Measurements from ENCODE around the gene RHOF. TPM values are rescaled to one million over a fixed set of nuclear protein-coding genes. Genes with fewer than 3 reads are reported as not detected.
A peak's percentile ranks its signal among the peaks of the same experiment; 100 is the strongest.
"Not testable (repeated sequence)": the region's sequence is repeated elsewhere in the genome, so short reads cannot be mapped to it uniquely, and the experiment has no call there.

Gene RHOF
- total RNA-seq, 1 donor from 2014 or later, result 47.3 TPM

DNA sequence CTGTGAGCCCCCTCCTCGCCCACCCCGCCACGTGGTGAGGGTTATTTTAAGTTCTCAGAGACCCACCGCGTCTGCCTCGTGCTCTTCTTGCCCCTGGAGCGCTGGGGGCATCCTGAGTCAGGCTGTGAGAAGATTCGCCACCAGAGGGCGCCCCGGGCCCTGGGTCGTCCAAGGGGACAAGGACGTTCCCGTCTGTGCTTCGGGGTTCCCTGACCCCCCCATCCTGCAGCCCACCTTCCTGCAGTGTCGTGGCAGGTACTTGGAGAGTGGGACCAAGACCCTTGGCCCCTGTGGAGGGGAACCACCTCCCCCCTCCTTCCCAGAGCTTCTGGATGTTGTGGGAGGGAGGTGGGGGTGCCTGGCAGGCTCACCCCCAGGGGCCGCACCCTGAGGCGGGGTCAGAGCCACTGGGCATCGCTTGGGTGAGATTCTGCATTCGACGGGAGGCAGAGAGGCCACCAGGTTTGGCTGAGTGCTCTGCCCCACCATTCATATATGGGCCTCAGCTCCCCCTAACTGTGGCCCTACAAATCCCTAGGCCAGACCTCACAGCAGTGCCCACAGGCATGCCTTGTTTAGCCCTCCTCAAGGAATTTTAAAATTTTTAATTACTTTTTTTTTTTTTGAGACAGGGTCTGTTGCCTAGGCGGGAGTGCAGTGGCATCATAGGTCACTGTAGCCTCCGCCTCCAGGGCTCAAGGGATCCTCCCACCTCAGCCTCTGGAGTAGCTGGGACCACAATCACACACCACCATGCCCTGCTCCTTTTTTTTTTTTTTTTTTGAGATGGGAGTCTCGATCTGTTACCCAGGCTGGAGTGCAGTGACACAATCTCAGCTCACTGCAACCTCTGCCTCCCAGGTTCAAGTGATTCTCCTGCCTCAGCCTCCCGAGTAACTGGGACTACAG is 17.0 kb downstream of the RHOF start:
- no peak for DNase-seq (ENCODE audit: low read depth)

- DNase-seq (ENCODE audit: low read depth), result no peak
Measured at GRCh38 chr12:121775501-121775900, 18.0 kb downstream of the RHOF start.

GRCh38 chr12:121774968-121775474 is 18.5 kb downstream of the RHOF start:
- peak; percentile 74 for DNase-seq (ENCODE audit: low read depth)

DNA sequence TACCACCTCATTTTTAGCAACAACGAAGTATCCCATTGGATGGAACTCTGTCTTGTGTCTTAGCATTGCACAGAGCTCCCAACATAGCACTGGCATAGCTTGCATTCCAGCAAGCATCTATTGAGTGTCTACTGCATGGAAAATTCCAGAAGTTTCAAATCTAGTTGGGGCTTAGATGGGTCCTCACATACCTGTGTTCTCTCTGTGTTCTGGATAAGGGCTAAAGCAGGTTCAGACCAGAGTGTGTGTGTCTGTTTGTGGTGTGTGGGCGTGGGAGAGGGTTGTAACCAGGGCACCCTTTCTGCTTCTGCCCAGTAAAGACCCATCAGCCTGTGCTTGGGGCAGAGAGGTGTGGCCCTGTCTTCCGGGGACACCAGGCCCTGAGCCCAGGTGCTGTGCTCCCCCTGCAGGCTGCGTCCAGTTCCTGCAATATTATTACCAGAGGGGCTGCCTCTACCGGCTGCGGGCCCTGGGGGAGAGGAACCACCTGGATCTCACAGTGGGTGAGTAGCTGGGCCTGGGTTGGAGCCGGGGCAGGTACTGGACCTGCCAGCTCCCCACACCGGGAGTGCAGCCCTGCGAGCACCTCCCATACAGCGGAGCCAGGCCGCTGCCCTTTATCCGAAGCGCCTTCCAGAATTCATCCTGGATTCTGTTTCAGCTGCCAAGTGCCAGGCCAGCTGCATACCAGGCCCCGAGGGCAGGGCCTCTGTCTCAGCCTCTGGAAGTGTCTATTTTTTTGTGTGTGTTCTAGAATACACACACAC is 20.3 kb downstream of the RHOF start:
- peak; percentile 76 for DNase-seq (ENCODE audit: low read depth)

- no peak for DNase-seq (ENCODE audit: low read depth)
Measured at GRCh38 chr12:121770813-121771625, 22.5 kb downstream of the RHOF start.

DNA sequence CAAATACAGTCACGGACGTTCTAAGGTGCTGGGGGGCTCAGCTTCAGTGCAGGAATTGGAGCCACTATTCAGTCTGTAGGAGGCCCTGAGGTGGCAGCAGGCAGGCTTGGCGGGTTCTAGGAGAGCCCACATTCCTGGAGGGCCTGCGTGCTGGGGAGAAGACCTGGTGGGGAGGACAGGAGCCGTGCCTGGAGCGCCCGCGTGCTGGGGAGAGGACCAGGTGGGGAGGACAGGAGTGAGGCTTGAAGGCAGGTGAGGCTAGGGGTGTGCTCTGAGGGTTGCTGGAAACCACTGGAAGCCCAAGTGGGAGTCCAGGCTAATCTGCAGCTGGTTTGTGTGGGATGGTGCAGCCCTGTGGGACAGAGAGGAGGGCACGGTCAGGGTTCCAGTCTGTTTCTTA is 23.1 kb downstream of the RHOF start:
- no peak for DNase-seq (ENCODE audit: low read depth)

DNA sequence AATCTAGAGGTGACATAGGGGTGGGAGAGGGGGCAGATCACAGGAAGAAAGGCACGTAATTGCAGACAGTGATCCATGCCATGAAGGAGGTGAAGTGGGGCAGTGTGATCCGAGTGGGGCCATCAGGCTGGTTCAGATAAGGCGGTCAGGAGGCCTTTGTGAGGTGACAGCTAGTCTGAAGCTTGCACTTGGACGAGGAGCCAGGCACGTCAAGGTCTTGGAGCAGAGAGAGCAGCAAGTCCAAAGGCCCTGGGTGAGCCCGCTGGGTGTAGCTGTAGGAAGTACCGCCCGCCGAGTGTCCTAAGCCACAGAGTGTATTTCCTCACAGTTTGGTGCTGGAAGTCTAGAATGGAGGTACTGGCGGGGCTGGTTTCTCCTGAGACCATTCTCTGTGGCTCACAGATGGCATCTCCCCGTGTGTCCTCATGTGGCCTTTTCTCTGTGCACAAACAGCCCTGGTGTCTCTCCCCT is 23.6 kb downstream of the RHOF start:
- no peak for DNase-seq (ENCODE audit: low read depth)

DNA sequence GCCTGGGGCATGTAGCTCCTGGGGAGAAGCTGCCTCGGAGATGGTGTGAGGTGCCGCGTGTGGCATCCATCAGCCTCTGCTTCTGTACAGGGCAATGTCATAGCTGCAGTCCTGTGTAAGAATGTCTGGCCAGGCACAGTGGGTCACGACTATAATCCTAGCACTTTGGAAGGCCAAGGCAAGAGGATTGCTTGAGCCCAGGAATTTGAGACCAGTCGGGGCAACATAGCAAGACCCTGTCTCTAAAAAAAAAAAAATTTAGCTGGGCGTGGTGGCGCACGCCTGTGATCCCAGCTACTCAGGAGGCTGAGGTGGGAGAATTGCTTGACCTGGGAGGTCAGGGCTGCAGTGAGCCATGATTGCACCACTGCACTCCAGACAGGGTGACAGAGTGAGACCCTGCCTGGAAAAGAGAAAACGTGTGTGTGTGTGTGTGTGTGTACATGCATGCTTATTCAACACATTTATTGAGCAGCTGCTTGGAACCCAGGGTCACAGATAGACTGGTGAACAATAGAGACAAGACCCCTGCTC is 24.1 kb downstream of the RHOF start:
- no peak for DNase-seq (ENCODE audit: low read depth)

- DNase-seq (ENCODE audit: low read depth), result peak; percentile 40
Measured at GRCh38 chr12:121767525-121768016, 25.9 kb downstream of the RHOF start.

DNA sequence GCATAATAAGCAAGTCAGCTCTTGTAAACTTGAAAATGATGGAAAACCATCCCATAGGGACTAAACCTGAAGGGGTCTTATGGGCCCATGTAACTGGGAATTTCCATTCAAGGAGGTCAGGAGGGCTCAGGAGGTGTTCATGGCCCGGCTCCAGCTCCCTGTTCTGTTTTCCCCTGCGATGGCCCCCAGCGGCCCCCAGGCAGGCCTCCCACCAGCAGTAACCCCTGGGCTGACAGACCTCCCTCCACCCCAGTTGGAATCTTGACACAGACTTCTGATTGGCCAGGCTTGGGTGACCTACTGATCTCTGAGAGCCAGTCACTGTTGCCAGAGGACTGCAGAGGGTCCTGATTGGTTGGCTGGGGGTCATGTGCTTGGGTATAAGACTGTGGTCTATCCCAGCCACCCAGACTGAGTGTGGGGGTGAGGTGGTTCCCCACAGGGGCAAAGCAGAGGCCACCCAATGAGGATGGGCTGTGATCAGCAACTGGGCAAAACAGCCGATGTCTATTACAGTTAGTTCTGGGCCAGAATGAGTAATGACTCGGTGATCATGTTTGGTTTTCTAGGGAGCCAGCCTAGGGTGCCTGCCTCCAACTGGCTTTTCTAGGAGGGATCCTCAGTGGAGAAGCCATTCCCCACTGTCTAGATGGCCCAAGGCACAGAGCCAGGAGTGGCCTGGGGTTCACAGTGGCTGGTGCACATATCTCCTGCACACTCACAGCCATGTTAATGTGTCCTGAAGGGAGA is 27.0 kb downstream of the RHOF start:
- DNase-seq (ENCODE audit: low read depth), result no peak

DNA sequence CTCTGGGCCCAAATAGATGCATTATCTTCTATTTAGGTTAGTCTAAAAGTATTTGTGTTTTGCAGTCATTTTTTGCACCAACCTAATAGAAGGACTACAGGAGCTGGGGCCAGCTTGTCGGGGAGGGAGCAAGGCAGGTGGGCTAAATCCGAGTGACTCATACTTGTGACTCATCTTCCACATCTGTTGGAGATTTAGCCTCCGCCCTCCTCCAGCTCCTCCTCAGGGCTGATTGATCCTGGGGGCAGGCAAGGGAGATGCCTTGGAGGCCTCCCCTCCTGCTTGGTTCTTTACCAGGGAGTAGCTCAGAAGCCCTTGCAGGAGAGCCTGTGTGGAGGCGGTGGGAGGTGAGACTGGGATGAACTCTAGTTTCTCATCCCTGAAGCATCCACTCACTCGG is 27.9 kb downstream of the RHOF start:
- peak; percentile 76 for DNase-seq (ENCODE audit: low read depth)

GRCh38 chr12:121764808-121765207 is 28.7 kb downstream of the RHOF start:
- DNase-seq (ENCODE audit: low read depth), result no peak

DNA sequence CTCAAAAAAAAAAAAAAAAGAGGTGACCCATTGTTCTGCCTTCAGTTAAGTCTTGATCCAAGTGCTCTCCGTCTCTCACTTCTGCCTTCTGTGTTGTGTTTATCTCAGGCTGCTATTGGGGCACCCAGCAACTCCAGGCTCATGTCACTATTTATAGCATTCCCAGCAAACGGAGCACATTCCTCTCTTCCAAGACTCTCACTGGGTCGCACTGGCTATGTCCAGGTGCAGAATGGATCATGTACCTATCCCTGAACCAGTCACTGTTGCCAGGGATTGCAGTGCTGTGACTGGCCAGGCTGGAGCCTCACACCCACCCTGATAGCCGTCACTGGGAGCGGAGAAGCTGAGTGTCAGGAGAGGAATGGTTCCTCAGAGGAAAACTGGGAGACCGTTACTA is 31.2 kb downstream of the RHOF start:
- DNase-seq (ENCODE audit: low read depth), result no peak

- not testable (repeated sequence) for DNase-seq (ENCODE audit: low read depth)
Measured at GRCh38 chr12:121758536-121758935, 35.0 kb downstream of the RHOF start.

DNA sequence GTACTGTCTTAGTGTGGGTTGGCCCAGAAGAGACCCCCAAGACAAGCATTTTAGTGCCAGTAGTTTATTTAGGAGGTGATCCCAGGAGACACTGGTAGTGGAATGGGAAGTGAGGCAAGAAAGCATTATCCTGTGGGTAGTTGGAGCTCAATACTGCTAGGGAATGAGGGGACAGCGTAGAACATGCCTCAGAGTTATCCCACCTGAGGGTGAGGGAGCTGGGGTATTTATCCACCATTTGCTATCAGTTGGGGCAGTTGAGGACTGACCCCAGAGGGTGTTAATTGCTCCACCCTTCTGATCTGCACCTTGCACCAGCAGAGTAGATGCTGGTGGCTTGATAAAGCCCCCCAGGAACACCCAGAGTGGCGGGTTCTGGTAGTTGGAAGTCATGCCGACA is 37.9 kb downstream of the RHOF start:
- no peak for DNase-seq (ENCODE audit: low read depth)

GRCh38 chr12:121754836-121755235 is 38.7 kb downstream of the RHOF start:
- no peak for DNase-seq (ENCODE audit: low read depth)

GRCh38 chr12:121753844-121754264 is 39.6 kb downstream of the RHOF start:
- no peak for DNase-seq (ENCODE audit: low read depth)

DNA sequence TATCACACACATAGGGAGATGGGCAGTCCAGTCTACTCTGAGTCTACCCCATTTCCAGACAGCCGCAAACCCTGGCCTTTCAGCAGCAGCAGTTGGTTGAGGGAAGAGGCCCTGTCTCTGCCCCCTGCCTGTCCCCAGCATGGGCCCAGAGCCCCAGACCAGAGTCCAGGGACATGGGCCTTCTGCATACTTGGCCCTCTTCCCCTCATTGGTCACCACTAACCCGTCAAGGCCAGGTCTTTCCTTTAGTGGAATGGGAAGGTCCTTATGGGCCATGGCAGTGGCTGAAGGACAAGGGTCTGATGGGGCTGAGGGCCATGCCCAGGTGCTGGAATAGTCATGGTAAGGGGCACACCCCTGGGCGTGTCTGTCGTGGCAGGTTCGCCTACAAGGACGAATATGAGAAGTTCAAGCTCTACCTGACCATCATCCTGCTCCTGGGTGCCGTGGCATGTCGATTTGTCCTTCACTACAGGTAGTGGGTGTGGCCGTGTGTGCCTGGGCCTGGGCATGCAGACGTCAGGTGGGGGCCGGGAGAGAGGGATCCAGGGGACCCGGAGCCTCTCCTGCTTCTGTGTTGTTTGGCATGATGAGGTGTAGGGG is 41.6 kb downstream of the RHOF start:
- DNase-seq (ENCODE audit: low read depth), result no peak

GRCh38 chr12:121751034-121751433 is 42.5 kb downstream of the RHOF start:
- no peak for DNase-seq (ENCODE audit: low read depth)

DNA sequence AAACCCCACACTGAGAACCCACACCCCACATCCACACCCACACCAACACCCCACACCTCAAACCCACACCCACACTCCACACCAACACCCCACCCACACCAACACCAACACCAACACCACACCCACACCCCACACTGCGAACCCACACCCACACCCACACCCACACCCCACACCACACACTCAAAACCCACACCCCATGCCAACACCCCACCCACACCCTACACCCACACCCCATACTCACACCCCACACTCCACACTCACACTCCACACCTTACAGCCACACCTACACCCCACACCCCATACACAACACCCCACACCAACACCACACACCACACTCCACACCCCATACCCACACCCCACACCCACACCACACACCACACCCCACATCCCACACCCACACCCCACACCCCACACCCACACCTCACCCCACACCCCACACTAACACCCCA is 43.0 kb downstream of the RHOF start:
- DNase-seq (ENCODE audit: low read depth), result no peak

Measured in renal cortical epithelial cell (primary cell).